ENCODE measurements around the gene MTCL1. TPM values are rescaled to one million over a fixed set of nuclear protein-coding genes. Genes with fewer than 3 reads are reported as not detected.

The MTCL1 gene
- total RNA-seq, 2 donors from 2014 or later: 5.4 to 7.2 TPM

DNA sequence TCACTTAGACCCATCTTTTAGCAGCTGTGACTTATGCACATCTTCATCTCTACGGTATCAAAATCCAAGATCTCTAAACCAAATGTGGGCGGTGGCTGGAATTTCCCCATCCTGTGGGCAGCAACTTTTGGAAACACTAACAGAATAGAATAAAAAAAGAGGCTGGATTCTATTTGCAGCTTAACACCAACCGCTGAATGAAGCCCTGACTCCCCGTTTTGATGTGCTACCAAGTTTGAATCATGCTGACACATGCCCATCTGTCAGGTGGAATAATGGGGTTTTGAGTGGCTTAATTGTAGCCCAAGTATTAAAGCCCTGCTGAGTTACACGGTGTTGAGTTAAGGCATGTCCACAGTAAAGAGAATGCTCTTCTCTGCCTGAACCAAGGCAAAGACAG, 165.2 kb downstream of the MTCL1 start:
- Histone ChIP-seq H3K9me3 (no peaks in the 10 kb centered on the region), H3K27me3 (no peaks in the 10 kb centered on the region), H3K4me1 (no peaks in the 10 kb centered on the region), H3K27ac (no peak overlapping the region), H3K36me3 (no peaks in the 10 kb centered on the region), H3K4me3 (no peak overlapping the region)
- TF ChIP-seq, protein P1, sequence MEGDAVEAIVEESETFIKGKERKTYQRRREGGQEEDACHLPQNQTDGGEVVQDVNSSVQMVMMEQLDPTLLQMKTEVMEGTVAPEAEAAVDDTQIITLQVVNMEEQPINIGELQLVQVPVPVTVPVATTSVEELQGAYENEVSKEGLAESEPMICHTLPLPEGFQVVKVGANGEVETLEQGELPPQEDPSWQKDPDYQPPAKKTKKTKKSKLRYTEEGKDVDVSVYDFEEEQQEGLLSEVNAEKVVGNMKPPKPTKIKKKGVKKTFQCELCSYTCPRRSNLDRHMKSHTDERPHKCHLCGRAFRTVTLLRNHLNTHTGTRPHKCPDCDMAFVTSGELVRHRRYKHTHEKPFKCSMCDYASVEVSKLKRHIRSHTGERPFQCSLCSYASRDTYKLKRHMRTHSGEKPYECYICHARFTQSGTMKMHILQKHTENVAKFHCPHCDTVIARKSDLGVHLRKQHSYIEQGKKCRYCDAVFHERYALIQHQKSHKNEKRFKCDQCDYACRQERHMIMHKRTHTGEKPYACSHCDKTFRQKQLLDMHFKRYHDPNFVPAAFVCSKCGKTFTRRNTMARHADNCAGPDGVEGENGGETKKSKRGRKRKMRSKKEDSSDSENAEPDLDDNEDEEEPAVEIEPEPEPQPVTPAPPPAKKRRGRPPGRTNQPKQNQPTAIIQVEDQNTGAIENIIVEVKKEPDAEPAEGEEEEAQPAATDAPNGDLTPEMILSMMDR (IDR thresholded peaks at IDR 0.05): no peak
- DNase-seq (ENCODE audit: low spot score): no peak

DNA sequence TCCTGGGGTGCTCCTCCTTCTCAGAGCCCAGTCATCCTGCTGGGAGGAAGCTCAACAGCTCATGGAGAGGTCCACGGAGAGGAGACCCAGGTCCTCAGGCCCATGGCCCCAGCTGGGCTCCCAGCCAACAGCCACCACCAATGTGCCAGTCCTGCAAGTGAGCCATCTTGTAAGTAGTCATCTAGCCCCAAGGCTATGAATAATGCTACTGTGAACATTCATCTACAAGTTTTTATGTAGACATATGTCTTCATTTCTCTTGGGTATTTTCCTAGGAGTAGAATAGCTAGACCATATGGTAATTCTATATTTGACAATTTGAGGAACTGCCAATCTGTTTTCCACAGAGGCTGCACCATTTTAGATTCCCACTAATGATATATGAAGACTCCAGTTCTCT, 166.1 kb downstream of the MTCL1 start:
- Histone ChIP-seq H3K27me3 (no peaks in the 10 kb centered on the region), H3K36me3 (no peaks in the 10 kb centered on the region), H3K4me3 (no peak overlapping the region), H3K27ac (no peak overlapping the region), H3K4me1 (no peaks in the 10 kb centered on the region), H3K9me3 (no peaks in the 10 kb centered on the region)
- TF ChIP-seq, protein P1 (IDR thresholded peaks at IDR 0.05): no peak
- DNase-seq (ENCODE audit: low spot score): no peak

DNA sequence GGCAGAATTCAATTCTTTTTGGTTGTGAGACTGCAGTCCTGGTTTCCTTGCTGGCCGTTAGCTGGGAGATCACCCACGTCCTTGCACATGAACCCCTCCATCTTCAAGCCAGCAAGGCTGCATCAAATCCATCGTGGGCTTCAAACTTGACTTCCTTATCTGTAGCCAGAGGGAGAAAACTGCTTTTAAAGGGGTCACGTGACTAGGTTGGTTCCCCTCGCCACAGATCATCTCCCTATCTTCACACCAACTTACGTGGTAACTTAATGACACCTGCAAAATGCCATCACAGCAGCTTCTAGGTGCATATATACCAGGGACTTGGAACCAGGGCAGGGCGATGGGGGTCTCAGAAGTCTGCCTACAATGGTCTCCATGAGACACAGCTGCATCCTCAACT, 169.5 kb downstream of the MTCL1 start:
- no peak overlapping the region for H3K27ac ChIP-seq
- H3K27me3 ChIP-seq: no peaks in the 10 kb centered on the region
- no peaks in the 10 kb centered on the region for H3K9me3 ChIP-seq
- DNase-seq (ENCODE audit: low spot score): no peak
- TF ChIP-seq, protein P1 (IDR thresholded peaks at IDR 0.05): no peak
- no peak overlapping the region for H3K4me3 ChIP-seq
- no peaks in the 10 kb centered on the region for H3K36me3 ChIP-seq
- no peaks in the 10 kb centered on the region for H3K4me1 ChIP-seq

DNA sequence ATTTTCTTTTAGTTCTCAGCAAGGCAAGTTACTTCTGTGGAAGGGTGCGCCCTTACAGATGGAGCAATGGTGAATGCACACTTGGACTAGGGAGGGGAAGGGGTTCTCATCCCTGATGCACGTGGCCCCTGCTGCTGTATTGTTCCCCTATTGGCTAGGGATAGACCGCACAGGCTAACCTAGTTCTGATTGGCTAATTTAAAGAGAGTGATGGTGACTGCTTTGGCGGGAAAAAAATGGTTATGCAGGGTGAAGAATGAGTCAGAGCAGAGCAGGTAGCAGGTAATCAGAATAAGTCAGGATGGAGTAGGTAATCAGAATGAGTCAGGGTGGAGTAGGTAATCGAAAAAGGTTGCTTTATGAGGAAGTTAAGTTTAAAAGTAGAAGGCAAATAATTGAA, 171.5 kb downstream of the MTCL1 start:
- no peak for DNase-seq (ENCODE audit: low spot score)

DNA sequence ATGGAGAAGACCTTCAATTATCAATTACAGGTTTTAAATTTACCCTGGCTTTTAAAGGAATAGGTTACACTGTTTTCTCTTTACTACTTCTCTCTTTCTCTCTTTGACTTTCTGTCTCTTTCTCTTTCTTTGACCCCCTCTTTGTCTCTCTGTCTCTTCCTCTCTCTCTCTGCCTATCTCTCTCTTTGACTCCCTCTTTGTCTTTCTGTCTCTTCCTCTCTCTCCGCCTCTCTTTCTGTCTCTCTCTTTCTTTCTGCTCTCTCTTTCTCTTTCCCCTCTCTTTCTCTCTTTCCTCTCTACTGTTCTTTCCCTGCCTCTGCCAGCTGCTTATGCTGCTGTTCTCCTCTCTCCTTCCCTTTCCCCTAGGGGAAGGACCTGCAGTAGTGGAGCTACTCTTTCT, 175.7 kb downstream of the MTCL1 start:
- no peak for DNase-seq (ENCODE audit: low spot score)
- no peaks in the 10 kb centered on the region for H3K4me1 ChIP-seq
- no peaks in the 10 kb centered on the region for H3K36me3 ChIP-seq
- H3K27me3 ChIP-seq: no peaks in the 10 kb centered on the region
- peaks cover 0 to 23% of the 10 kb centered on the region in 2 donors for H3K9me3 ChIP-seq
- no peak overlapping the region for H3K4me3 ChIP-seq
- no peak overlapping the region for H3K27ac ChIP-seq
- TF ChIP-seq, protein P1 (IDR thresholded peaks at IDR 0.05): no peak

More for the DNA sequence above, 171.5 kb downstream of the MTCL1 start:
- no peaks in the 10 kb centered on the region for H3K4me1 ChIP-seq
- no peak overlapping the region for H3K27ac ChIP-seq
- no peaks in the 10 kb centered on the region for H3K36me3 ChIP-seq
- peaks cover 0 to 2% of the 10 kb centered on the region in 2 donors for H3K9me3 ChIP-seq
- TF ChIP-seq, protein P1 (IDR thresholded peaks at IDR 0.05): no peak
- no peaks in the 10 kb centered on the region for H3K27me3 ChIP-seq
- no peak overlapping the region for H3K4me3 ChIP-seq

Other genes with a start within 250 kb of the MTCL1 start
- gene RAB12, start 96.1 kb upstream of the MTCL1 start, total RNA-seq: 10 to 100 TPM; 67.1 to 97.6 TPM